Keratinocyte (primary cell): ENCODE results near the gene TRAPPC10.

ENCODE experiments used
- CTCF ChIP-seq, 3 experiments: IDR thresholded peaks in 1 of 3; conservative IDR thresholded peaks in 1 of 3; optimal IDR thresholded peaks in 1 of 3; 2 replicates in 2 of 3; 3 replicates in 1 of 3; pipeline versions ENCODE3 to v1.5.1; 2011; ENCODE audit warnings: low read length in 3 of 3, mild to moderate bottlenecking in 3 of 3, moderate library complexity in 2 of 3, control low read depth in 1 of 3, inconsistent platforms in 1 of 3; ENCODE audit not compliant: insufficient read depth in 2 of 3; ENCODE audit errors: extremely low read depth in 1 of 3
- EZH2 ChIP-seq: IDR thresholded peaks from one replicate; pipeline ENCODE4 v1.6.1; 2012; ENCODE audit warnings: inconsistent platforms, mild to moderate bottlenecking, low read length, moderate library complexity

DNA sequence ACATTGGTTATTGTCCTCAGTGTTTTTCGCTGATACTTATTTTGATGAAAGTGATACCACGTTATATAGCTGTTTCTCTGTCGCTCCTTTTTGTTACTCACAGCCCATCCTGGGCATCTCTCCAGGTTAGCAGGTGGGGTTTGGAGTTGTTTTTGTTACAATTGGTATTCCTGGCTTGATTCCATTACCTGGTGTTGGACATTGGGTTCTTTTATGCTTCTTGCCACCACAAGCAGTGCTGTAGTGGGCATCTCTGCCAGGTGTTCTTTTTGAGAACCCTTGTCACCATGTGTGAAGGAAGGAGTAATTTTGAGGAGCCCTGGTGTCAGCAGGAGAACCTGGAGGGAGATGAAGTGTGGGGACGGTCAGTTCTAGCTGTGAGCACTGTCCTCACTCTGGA lies 47.6 kb downstream of the TRAPPC10 start:
- TF ChIP-seq EZH2 (no peak), CTCF (optimal IDR thresholded peaks at IDR 0.05 in 1 of 3, IDR thresholded peaks at IDR 0.05 in 1 of 3, conservative IDR thresholded peaks at IDR 0.05 in 1 of 3; ENCODE audit: extremely low read depth in 1 of 3, insufficient read depth in 2 of 3, low read length in 3 of 3) (no peak)
